ENCODE results near the gene ACTR6.

Gene ACTR6

GRCh38 chr12:100267603-100268281 lies 67.1 kb downstream of the ACTR6 start:
- no peak for DNase-seq

GRCh38 chr12:100268835-100269564 lies 68.4 kb downstream of the ACTR6 start:
- DNase-seq = no peak

DNA sequence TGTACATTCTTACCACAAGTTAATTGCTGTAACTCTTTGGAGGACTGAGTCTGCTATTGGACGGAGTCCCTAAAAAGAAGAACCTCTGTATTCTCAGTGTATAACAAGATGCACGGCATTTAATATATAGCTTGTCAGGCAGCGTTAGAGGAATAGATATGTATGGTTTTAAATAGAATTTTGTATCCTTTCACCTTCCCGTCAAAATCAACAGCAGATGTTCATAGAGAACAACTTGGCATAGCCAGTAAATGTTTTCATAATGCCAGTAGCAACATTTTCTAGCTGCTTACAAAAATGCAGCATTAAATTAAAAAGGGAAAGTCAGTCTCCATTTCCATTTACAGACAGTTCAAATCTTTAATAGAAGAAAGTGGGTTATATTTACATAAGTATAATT lies 73.2 kb downstream of the ACTR6 start:
- no peak for DNase-seq

All from NCI-H524 treated with DMSO at 0.1 percent for 48 hours (cell line).